ENCODE results near the gene OR2L8.

The OR2L8 gene

GRCh38 chr1:247913786-247914185 lies 34.9 kb upstream of the OR2L8 start:
- no peak for TF ChIP-seq CTCF (IDR thresholded peaks at IDR 0.05; ENCODE audit: low read depth, low read length)
- no peaks in the 10 kb centered on the region for H3K36me3 ChIP-seq
- H3K4me1 ChIP-seq, result no peaks in the 10 kb centered on the region

GRCh38 chr1:247914941-247915662 lies 33.6 kb upstream of the OR2L8 start:
- DNase-seq, result no peak
- H3K4me3 ChIP-seq (ENCODE audit: low read depth, low read length), result no peak overlapping the region
- H3K4me1 ChIP-seq, result no peaks in the 10 kb centered on the region
- no peaks in the 10 kb centered on the region for H3K27me3 ChIP-seq
- no peak for TF ChIP-seq CTCF (IDR thresholded peaks at IDR 0.05; ENCODE audit: low read depth, low read length)
- H3K36me3 ChIP-seq, result no peaks in the 10 kb centered on the region
- H3K9me3 ChIP-seq, result no peaks in the 10 kb centered on the region

More at GRCh38 chr1:247913786-247914185, 34.9 kb upstream of the OR2L8 start:
- no peaks in the 10 kb centered on the region for H3K9me3 ChIP-seq
- H3K27me3 ChIP-seq, result no peaks in the 10 kb centered on the region
- no peak for DNase-seq
- no peak overlapping the region for H3K4me3 ChIP-seq (ENCODE audit: low read depth, low read length)

GRCh38 chr1:247919952-247920351 lies 28.7 kb upstream of the OR2L8 start, which contains the start of gene OR2T8:
Gene OR2T8, plus strand, starts transcription at chr1:247920252. Its CDS starts 766 bp downstream, at chr1:247921018.
- no peak within 1 kb of the TSS for H3K4me3 ChIP-seq (ENCODE audit: low read depth, low read length)
- no peaks in the 10 kb centered on the region for H3K36me3 ChIP-seq
- H3K9me3 ChIP-seq, result no peaks in the 10 kb centered on the region
- H3K27me3 ChIP-seq, result no peaks in the 10 kb centered on the region
- no peak for DNase-seq
- H3K4me1 ChIP-seq, result no peaks in the 10 kb centered on the region
- no peak for TF ChIP-seq CTCF (IDR thresholded peaks at IDR 0.05; ENCODE audit: low read depth, low read length)

GRCh38 chr1:247923941-247924340 lies 24.7 kb upstream of the OR2L8 start:
- H3K4me1 ChIP-seq, result no peaks in the 10 kb centered on the region
- no peaks in the 10 kb centered on the region for H3K9me3 ChIP-seq
- H3K36me3 ChIP-seq, result no peaks in the 10 kb centered on the region
- no peak for DNase-seq
- H3K4me3 ChIP-seq (ENCODE audit: low read depth, low read length), result no peak overlapping the region
- H3K27me3 ChIP-seq, result no peaks in the 10 kb centered on the region
- TF ChIP-seq CTCF (IDR thresholded peaks at IDR 0.05; ENCODE audit: low read depth, low read length), result no peak

DNA sequence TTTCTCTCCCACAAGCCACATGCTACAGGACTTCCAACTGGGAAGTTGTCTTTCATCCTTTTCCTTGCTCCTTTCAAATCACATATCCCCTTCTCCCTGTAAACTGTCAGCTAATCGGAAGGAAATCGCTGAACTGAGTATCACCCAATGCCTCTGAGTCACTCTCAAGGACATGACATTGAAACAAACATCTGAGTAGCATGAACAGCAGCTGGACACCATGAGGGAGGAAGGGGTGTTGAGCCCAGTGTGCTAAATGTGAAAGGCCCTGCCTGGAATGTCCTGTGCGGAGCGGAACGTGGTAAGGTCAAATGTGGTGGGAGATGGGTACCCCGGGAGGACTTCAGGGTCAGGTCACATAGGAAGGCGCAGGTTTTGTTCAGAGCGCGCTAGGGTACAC lies 23.8 kb upstream of the OR2L8 start, which contains the start of gene OR2AJ1:
Gene OR2AJ1, plus strand, starts transcription at position 22 of the 400 bp plus-strand sequence. CDS start 8,880 bp downstream, outside the sequence.
- Histone ChIP-seq H3K4me3 (ENCODE audit: low read depth, low read length) (no peak within 1 kb of the TSS), H3K27me3 (no peaks in the 10 kb centered on the region), H3K9me3 (no peaks in the 10 kb centered on the region), H3K4me1 (no peaks in the 10 kb centered on the region), H3K36me3 (no peaks in the 10 kb centered on the region)
- no peak for DNase-seq
- no peak for TF ChIP-seq CTCF (IDR thresholded peaks at IDR 0.05; ENCODE audit: low read depth, low read length)

GRCh38 chr1:247933989-247934388 lies 14.7 kb upstream of the OR2L8 start:
- no peaks in the 10 kb centered on the region for H3K27me3 ChIP-seq
- no peak overlapping the region for H3K4me3 ChIP-seq (ENCODE audit: low read depth, low read length)
- H3K36me3 ChIP-seq, result no peaks in the 10 kb centered on the region
- TF ChIP-seq CTCF (IDR thresholded peaks at IDR 0.05; ENCODE audit: low read depth, low read length), result no peak
- no peak for DNase-seq
- no peaks in the 10 kb centered on the region for H3K9me3 ChIP-seq
- no peaks in the 10 kb centered on the region for H3K4me1 ChIP-seq

All from BE2C (cell line).